Tibial nerve (tissue), 4 donors: ENCODE results near the gene PROS1. TPM values are rescaled to one million over a fixed set of nuclear protein-coding genes. Genes with fewer than 3 reads are reported as not detected.
"Not testable (repeated sequence)": the region's sequence is repeated elsewhere in the genome, so short reads cannot be mapped to it uniquely, and the experiment has no call there.

ENCODE experiments used
- DNase-seq, 2 donors: peaks; one replicate each; pipeline ENCODE4 v3.0.0-alpha.2; 2019; ENCODE audit warnings: low spot score in 2 of 2
- H3K27ac ChIP-seq, 4 donors: fragments of 200-600 bp; sonication (generic) in 3 of 4; one replicate each; pipeline ENCODE4 v1.5.1; 2017 to 2019; ENCODE audit warnings: mild to moderate bottlenecking in 1 of 4
- H3K27me3 ChIP-seq, 2 donors: fragments of 200-600 bp; sonication (generic) in 1 of 2; one replicate each; pipeline versions ENCODE4 v1.5.1 to v1.6.0; 2017 to 2019
- H3K36me3 ChIP-seq, 3 donors: fragments of 200-600 bp; sonication (generic); one replicate each; pipeline ENCODE4 v1.5.1; 2018 to 2019
- H3K4me1 ChIP-seq, 4 donors: fragments of 200-600 bp; sonication (generic) in 3 of 4; one replicate each; pipeline ENCODE4 v1.5.1; 2017 to 2019
- H3K4me3 ChIP-seq, 4 donors: fragments of 200-600 bp; sonication (generic) in 3 of 4; one replicate each; pipeline ENCODE4 v1.5.1; 2017 to 2019; ENCODE audit warnings: mild to moderate bottlenecking in 1 of 4, moderate library complexity in 1 of 4
- H3K9me3 ChIP-seq, 4 donors: fragments of 200-600 bp; sonication (generic) in 3 of 4; one replicate each; pipeline ENCODE4 v1.5.1; 2017 to 2019
- EP300 ChIP-seq, 2 donors: sonication (generic); formaldehyde crosslinking; IDR thresholded peaks; one replicate each; pipeline ENCODE4 v1.6.1; 2017; ENCODE audit warnings: antibody characterized with exemption in 2 of 2, mild to moderate bottlenecking in 1 of 2
- POLR2A ChIP-seq, 2 donors: fragments of 450-650 bp; IDR thresholded peaks; one replicate each; pipeline ENCODE4 v1.6.1; 2017; ENCODE audit warnings: antibody characterized with exemption in 2 of 2, mild to moderate bottlenecking in 2 of 2, moderate library complexity in 2 of 2
- WGBS, 2 donors: methylation state at CpG; one replicate each; pipeline ENCODE4 v1.1.5; 2018; 5-methylcytosine and 5-hydroxymethylcytosine counted together
- total RNA-seq, 4 donors: library from RNA; depleted of rRNA; stranded (reverse); fragments of >200 nt; gene quantifications; one replicate each; pipeline ENCODE4 v1.1.0, GENCODE V29; 2016
- TF ChIP-seq, protein P1 (sequence below), 5 experiments: fragments of 200-600 bp in 3 of 5; fragments of 450-650 bp in 2 of 5; sonication (generic) in 3 of 5; IDR thresholded peaks; one replicate each; pipeline ENCODE4 v1.5.1; 2016 to 2019; ENCODE audit warnings: antibody characterized with exemption in 5 of 5, mild to moderate bottlenecking in 3 of 5, moderate library complexity in 2 of 5

Gene PROS1
- total RNA-seq, 4 donors from 2014 or later, result 179 to 416 (median 314) TPM

DNA sequence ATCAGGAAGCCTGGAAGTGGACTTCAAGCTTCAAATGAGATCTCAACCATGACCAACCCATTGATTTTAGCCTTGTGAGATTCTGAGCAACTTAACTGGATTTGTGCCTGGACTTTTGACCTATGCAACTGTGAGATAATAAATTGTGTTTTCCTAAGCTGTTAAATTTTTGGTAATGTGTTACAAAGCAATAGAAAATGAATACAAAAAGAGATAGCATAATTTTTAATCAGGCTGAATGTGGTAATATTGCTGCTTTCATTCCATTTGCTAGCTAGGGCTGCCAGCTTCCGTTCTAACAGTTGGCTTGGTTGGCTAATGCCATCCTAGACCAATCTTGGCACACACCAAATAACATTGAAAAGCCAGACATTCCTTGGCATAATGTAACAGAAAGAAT, 12.2 kb downstream of the PROS1 start:
- Histone ChIP-seq H3K36me3 (peaks cover 0 to 22% (median 0%) of the 10 kb centered on the region in 3 donors), H3K27me3 (no peaks in the 10 kb centered on the region), H3K9me3 (no peaks in the 10 kb centered on the region), H3K27ac (no peak overlapping the region), H3K4me3 (no peak overlapping the region), H3K4me1 (peaks cover 0 to 20% (median 0%) of the 10 kb centered on the region in 4 donors)
- no peak for DNase-seq
- TF ChIP-seq, protein P1, sequence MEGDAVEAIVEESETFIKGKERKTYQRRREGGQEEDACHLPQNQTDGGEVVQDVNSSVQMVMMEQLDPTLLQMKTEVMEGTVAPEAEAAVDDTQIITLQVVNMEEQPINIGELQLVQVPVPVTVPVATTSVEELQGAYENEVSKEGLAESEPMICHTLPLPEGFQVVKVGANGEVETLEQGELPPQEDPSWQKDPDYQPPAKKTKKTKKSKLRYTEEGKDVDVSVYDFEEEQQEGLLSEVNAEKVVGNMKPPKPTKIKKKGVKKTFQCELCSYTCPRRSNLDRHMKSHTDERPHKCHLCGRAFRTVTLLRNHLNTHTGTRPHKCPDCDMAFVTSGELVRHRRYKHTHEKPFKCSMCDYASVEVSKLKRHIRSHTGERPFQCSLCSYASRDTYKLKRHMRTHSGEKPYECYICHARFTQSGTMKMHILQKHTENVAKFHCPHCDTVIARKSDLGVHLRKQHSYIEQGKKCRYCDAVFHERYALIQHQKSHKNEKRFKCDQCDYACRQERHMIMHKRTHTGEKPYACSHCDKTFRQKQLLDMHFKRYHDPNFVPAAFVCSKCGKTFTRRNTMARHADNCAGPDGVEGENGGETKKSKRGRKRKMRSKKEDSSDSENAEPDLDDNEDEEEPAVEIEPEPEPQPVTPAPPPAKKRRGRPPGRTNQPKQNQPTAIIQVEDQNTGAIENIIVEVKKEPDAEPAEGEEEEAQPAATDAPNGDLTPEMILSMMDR (IDR thresholded peaks at IDR 0.05), result no peak
- TF ChIP-seq EP300 (IDR thresholded peaks at IDR 0.05) (no peak), POLR2A (IDR thresholded peaks at IDR 0.05) (no peak)
- 34 to 38% methylated on average over 1 of the region's 1 CpG for WGBS, 2 donors

DNA sequence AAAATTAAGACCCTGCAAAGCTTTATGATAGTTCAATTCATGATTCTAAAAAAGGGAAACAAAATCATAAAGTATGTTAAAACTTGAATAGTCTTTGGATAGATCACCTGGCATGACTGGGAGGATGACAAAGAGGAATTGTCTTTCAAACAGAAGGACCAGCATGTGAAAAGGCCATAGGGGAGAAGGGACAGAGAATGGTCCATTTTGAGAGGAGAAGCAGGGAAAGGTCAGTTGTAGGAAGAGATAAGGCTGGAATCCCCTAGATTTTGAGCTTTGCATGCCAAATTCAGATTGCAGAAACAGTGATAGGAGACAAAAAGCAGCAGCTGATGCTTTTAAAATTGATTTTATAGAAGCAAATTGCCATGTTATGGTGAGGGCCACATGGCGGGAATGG, 12.7 kb downstream of the PROS1 start:
- WGBS, 2 donors, result 93 to 96% methylated on average over 1 of the region's 1 CpG
- H3K4me1 ChIP-seq, result peaks cover 0 to 20% (median 0%) of the 10 kb centered on the region in 4 donors
- peaks cover 0 to 22% (median 0%) of the 10 kb centered on the region in 3 donors for H3K36me3 ChIP-seq
- no peaks in the 10 kb centered on the region for H3K9me3 ChIP-seq
- TF ChIP-seq, protein P1 (IDR thresholded peaks at IDR 0.05), result no peak
- TF ChIP-seq POLR2A (IDR thresholded peaks at IDR 0.05), result no peak
- TF ChIP-seq EP300 (IDR thresholded peaks at IDR 0.05), result no peak
- no peak for DNase-seq
- no peaks in the 10 kb centered on the region for H3K27me3 ChIP-seq
- no peak overlapping the region for H3K4me3 ChIP-seq
- no peak overlapping the region for H3K27ac ChIP-seq

DNA sequence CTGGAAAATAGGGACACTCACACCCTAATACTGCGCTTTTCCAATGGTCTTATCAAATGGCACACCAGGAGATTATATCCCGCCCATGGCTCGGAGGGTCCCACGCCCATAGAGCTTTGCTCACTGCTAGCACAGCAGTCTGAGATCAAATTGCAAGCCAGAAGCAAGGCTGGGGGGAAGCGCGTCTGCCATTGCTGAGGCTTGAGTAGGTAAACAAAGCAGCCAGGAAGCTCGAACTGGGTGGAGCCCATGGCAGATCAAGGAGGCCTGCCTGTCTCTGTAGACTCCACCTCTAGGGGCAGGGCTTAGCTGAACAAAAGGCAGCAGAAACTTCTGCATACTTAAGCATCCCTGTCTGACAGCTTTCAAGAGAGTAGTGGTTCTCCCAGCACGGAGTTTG, 23.7 kb downstream of the PROS1 start:
- not testable (repeated sequence) for DNase-seq, H3K27me3 ChIP-seq, H3K27ac ChIP-seq, H3K4me3 ChIP-seq, H3K4me1 ChIP-seq, H3K36me3 ChIP-seq
- 91% methylated on average over 8 of the region's 8 CpGs for WGBS, 2 donors
- peaks cover 0 to 29% (median 3%) of the 10 kb centered on the region in 4 donors for H3K9me3 ChIP-seq

DNA sequence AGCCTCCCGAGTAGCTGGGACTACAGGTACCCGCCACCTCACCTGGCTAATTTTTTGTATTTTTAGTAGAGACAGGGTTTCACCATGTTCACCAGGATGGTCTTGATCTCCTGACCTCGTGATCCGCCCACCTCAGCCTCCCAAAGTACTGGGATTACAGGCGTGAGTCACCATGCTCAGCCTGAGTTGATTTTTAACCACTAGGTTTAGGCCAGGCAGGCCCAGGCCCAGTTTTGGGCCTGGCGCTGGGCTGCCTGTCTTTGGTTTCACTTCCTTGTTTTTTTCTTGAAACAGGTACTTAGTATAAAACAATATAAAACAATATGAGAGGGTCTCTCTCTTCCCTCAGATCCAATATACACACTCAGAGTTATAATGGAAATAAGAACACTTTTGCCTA, 36.2 kb downstream of the PROS1 start:
- not testable (repeated sequence) for H3K27me3 ChIP-seq, H3K36me3 ChIP-seq, H3K9me3 ChIP-seq, DNase-seq, H3K4me1 ChIP-seq, H3K27ac ChIP-seq, H3K4me3 ChIP-seq
- 92 to 94% methylated on average over 6 of the region's 6 CpGs for WGBS, 2 donors

DNA sequence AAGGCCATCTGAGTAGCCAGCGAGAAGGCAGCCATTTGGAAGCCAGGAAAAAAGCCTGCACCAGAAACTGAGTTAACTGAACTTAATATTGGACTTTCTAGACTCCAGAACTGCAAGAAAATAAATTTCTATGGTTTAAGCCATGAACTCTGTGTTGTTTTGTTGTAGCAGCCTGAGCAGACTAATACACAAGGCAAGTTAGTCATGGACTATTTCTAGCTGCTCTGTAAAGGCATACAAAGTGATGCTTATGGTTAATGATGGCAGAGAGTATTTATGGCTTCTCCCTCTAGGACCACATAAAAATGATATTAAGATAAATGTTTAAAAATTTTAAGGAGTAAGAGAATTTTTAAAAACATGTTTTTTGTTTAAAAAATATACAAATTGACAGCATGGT, 37.1 kb downstream of the PROS1 start:
- Histone ChIP-seq H3K27ac (no peak overlapping the region), H3K36me3 (no peaks in the 10 kb centered on the region), H3K27me3 (no peaks in the 10 kb centered on the region), H3K9me3 (no peaks in the 10 kb centered on the region), H3K4me3 (no peak overlapping the region), H3K4me1 (peaks cover 0 to 8% (median 0%) of the 10 kb centered on the region in 4 donors)
- TF ChIP-seq EP300 (IDR thresholded peaks at IDR 0.05), result no peak
- TF ChIP-seq POLR2A (IDR thresholded peaks at IDR 0.05), result no peak
- TF ChIP-seq, protein P1 (IDR thresholded peaks at IDR 0.05), result no peak
- 100% methylated on average over 1 of the region's 1 CpG for WGBS, 2 donors
- no peak for DNase-seq

DNA sequence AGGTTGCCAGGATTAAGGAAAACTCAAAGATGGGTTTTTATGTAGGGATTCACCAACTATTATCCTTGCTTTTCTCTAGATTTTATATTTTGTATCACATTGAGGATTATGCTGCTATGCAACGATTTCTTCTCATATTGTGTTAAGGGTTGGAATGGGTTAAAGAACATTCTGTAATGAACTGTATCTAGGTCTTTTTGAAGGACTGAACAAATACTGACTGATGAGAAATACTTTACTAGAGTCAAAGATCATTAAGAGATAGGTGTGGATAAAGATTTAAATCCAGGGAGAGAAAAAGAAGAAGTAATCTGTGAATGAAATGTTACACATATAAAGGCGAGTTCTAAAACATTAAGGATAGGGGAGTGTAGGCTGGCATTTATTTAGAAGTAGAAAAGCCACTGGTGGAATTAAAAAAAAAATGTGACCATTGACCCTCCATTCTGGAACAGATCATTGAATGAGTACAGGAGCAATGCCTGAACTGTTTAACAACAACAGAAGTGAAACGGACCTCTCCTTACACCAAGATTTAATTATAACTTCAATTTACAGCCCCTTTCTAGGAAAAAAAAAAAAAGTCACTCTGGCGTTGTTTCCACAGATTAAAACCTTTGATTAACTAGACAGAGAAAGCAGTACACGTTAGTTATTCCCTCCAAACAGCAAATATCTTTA, 39.2 kb downstream of the PROS1 start:
- Histone ChIP-seq H3K4me3 (no peak overlapping the region), H3K27me3 (no peaks in the 10 kb centered on the region), H3K27ac (no peak overlapping the region), H3K4me1 (peaks cover 0 to 12% (median 0%) of the 10 kb centered on the region in 4 donors), H3K36me3 (no peaks in the 10 kb centered on the region), H3K9me3 (no peaks in the 10 kb centered on the region)
- DNase-seq, result no peak
- 61 to 63% methylated on average over 5 of the region's 5 CpGs for WGBS, 2 donors
- no peak for TF ChIP-seq POLR2A (IDR thresholded peaks at IDR 0.05)
- TF ChIP-seq, protein P1 (IDR thresholded peaks at IDR 0.05), result no peak
- TF ChIP-seq EP300 (IDR thresholded peaks at IDR 0.05), result no peak
